Thyroid gland (tissue), 4 donors: ENCODE data around the gene CBFB.
"Not testable (repeated sequence)": the region's sequence is repeated elsewhere in the genome, so short reads cannot be mapped to it uniquely, and the experiment has no call there.

Experiments
- CTCF ChIP-seq, 6 experiments: fragments of 200-600 bp in 3 of 6; fragments of 450-650 bp in 3 of 6; sonication (generic) in 3 of 6; IDR thresholded peaks; one replicate each; pipeline ENCODE4 v1.5.1; 2016 to 2019; ENCODE audit warnings: antibody characterized with exemption in 6 of 6, mild to moderate bottlenecking in 2 of 6, inconsistent platforms in 1 of 6, moderate library complexity in 1 of 6
- POLR2A ChIP-seq, 2 donors: fragments of 450-650 bp; IDR thresholded peaks; one replicate each; pipeline ENCODE4 v1.6.1; 2017; ENCODE audit warnings: antibody characterized with exemption in 2 of 2, mild to moderate bottlenecking in 2 of 2, moderate library complexity in 1 of 2

GRCh38 chr16:67122799-67123198 is 93.8 kb downstream of the CBFB start:
- TF ChIP-seq CTCF, POLR2A (IDR thresholded peaks at IDR 0.05): not testable (repeated sequence)
